ENCODE results near the gene PDZD2.
A peak's percentile ranks its signal among the peaks of the same experiment; 100 is the strongest.

DNA sequence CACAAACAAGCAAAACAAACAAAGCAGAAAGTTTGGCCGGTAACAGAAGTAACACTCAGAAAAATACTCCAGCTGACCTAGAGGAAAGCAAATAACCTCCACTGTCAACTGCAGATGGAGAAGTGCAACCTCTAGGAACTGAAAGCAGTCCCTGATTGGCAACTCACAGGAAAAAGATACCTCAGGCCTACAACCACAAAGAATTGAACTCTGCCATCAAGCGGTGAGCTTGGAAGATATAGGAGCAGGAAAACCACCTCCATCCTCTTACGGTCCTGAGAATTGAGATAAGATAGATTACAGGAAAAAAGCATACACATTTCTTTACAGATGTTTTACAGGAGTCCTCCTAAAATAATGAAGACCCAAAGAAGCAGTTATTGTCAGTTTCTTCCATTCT, 184.5 kb downstream of the PDZD2 start:
- TF ChIP-seq RAD21 (IDR thresholded peaks at IDR 0.05; ENCODE audit: low read depth): peak; percentile 30
- TF ChIP-seq, protein P1, sequence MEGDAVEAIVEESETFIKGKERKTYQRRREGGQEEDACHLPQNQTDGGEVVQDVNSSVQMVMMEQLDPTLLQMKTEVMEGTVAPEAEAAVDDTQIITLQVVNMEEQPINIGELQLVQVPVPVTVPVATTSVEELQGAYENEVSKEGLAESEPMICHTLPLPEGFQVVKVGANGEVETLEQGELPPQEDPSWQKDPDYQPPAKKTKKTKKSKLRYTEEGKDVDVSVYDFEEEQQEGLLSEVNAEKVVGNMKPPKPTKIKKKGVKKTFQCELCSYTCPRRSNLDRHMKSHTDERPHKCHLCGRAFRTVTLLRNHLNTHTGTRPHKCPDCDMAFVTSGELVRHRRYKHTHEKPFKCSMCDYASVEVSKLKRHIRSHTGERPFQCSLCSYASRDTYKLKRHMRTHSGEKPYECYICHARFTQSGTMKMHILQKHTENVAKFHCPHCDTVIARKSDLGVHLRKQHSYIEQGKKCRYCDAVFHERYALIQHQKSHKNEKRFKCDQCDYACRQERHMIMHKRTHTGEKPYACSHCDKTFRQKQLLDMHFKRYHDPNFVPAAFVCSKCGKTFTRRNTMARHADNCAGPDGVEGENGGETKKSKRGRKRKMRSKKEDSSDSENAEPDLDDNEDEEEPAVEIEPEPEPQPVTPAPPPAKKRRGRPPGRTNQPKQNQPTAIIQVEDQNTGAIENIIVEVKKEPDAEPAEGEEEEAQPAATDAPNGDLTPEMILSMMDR (IDR thresholded peaks at IDR 0.05 in 2 of 3, conservative IDR thresholded peaks at IDR 0.05 in 1 of 3; ENCODE audit: borderline replicate concordance in 1 of 3, insufficient read depth in 1 of 3, low read depth in 2 of 3, low read length in 2 of 3): no peak
- TF ChIP-seq EGR1 (IDR thresholded peaks at IDR 0.05; ENCODE audit: low read depth): no peak
